ENCODE data around the gene SPPL2B.

DNA sequence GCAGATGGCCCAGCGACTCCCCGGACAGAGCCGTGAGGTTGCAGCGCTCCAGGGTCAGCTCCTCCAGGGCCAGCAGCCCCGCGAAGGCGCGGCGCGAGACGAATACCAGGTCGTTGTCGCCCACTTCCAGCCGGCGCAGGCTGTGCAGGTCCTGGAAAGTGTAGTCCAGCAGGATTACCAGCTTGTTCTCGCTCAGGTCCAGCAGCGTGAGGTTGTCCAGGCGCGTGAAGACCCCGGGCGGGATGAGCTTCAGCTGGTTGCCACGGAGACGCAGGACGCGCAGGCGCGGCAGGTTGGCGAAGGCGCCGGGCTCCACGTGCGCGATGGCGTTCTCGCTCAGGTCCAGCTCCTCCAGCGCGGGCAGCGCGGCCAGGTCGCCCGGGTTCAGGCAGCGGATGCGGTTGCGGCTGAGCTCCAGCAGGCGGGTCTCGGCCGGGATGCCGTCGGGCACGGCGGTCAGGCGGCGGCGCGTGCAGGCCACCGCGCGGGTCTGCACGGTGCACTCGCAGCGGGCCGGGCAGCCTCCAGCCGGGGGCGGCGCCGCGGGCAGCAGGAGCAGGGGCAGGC, 37.2 kb upstream of the SPPL2B start:
- TF ChIP-seq, protein P1, sequence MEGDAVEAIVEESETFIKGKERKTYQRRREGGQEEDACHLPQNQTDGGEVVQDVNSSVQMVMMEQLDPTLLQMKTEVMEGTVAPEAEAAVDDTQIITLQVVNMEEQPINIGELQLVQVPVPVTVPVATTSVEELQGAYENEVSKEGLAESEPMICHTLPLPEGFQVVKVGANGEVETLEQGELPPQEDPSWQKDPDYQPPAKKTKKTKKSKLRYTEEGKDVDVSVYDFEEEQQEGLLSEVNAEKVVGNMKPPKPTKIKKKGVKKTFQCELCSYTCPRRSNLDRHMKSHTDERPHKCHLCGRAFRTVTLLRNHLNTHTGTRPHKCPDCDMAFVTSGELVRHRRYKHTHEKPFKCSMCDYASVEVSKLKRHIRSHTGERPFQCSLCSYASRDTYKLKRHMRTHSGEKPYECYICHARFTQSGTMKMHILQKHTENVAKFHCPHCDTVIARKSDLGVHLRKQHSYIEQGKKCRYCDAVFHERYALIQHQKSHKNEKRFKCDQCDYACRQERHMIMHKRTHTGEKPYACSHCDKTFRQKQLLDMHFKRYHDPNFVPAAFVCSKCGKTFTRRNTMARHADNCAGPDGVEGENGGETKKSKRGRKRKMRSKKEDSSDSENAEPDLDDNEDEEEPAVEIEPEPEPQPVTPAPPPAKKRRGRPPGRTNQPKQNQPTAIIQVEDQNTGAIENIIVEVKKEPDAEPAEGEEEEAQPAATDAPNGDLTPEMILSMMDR (IDR thresholded peaks at IDR 0.05): no peak
- no peak for TF ChIP-seq POLR2A (IDR thresholded peaks at IDR 0.05)
- no peak for TF ChIP-seq EP300 (IDR thresholded peaks at IDR 0.05)
- no peak for TF ChIP-seq POLR2AphosphoS5 (IDR thresholded peaks at IDR 0.05)

Measured in suprapubic skin (tissue), 4 donors.